Heart left ventricle (tissue), 13 donors: ENCODE results near the gene KLHL35.

ENCODE experiments used
- CTCF ChIP-seq, 12 donors: fragments of 200-600 bp; sonication (generic) in 4 of 12; IDR thresholded peaks; one replicate each; pipeline versions ENCODE4 v1.5.0 to v1.8.0; 2018 to 2022; ENCODE audit warnings: antibody characterized with exemption in 12 of 12, mild to moderate bottlenecking in 5 of 12
- POLR2A ChIP-seq, 2 donors: fragments of 450-650 bp; IDR thresholded peaks; one replicate each; pipeline ENCODE4 v1.6.1; 2017; ENCODE audit warnings: antibody characterized with exemption in 2 of 2, mild to moderate bottlenecking in 2 of 2, moderate library complexity in 2 of 2
- donor health status: ischemic (EF 13 %, LVEDD 7.1; RV severe dilation, severe dysfunction).
- donor health status: DM: no; HTN: yes; CAD: no.
- donor health status: DM: no; HTN: no; CAD: no.
- donor health status: ischemic (EF 25% LVEDD 6.9; RV normal size, moderate dysfunction).
- donor health status: ischemic (EF 25% LVEDD 5.7; RV mildly dilated, moderate dysfunction).
- donor health status: ischemic (EF 35%, LVEDD 5.7; RV mildly dilated, moderate dysfunction).
- donor health status: nonischemic (EF 11% LVEDD 7.7; RV severe dilation, severe dysfunction).
- donor health status: DM: yes; HTN: yes; CAD: no.
- donor health status: PGD.
- donor health status: ischemic (EF 29% LVEDD 5.4; RV normal size, mild dysfunction).
- donor health status: nonischemic (EF 23%, LVEDD 6.1; RV moderate dilation, normal function).

GRCh38 chr11:75478783-75479596 is 46.0 kb upstream of the KLHL35 start:
- TF ChIP-seq CTCF (IDR thresholded peaks at IDR 0.05), result no peak
- no peak for TF ChIP-seq POLR2A (IDR thresholded peaks at IDR 0.05)
